Myocyte (in vitro differentiated cells): ENCODE measurements around the gene OR2T4. TPM values are rescaled to one million over a fixed set of nuclear protein-coding genes. Genes with fewer than 3 reads are reported as not detected.

Source experiments
- total RNA-seq: library from RNA; depleted of rRNA; stranded (reverse); fragments of >200 nt; gene quantifications from 2 replicates; pipeline ENCODE4 v1.2.3, GENCODE V29; 2014

The OR2T4 gene
- total RNA-seq, 1 donor from 2014 or later: not detected

Other genes starting within 250 kb of the OR2T4 start
- not detected in 2 replicates for gene OR2M5, start 216.5 kb upstream of the OR2T4 start, total RNA-seq
- not detected in 2 replicates for gene OR2M2, start 186.8 kb upstream of the OR2T4 start, total RNA-seq
- gene OR2M3, start 164.4 kb upstream of the OR2T4 start, total RNA-seq: not detected in 2 replicates
- not detected in 2 replicates for gene OR2M4, start 130.2 kb upstream of the OR2T4 start, total RNA-seq
- gene OR2T33, start 83.7 kb upstream of the OR2T4 start, total RNA-seq: not detected in 2 replicates
- gene OR2T12, start 58.2 kb upstream of the OR2T4 start, total RNA-seq: not detected in 2 replicates
- gene OR2M7, start 37.1 kb upstream of the OR2T4 start, total RNA-seq: not detected in 2 replicates
- not detected in 2 replicates for gene OR14C36, start 12.9 kb upstream of the OR2T4 start, total RNA-seq
- not detected in 2 replicates for gene OR2T6, start 14.1 kb downstream of the OR2T4 start, total RNA-seq
- gene OR2T1, start 41.4 kb downstream of the OR2T4 start, total RNA-seq: not detected in 2 replicates
- gene OR2T2, start 84.0 kb downstream of the OR2T4 start, total RNA-seq: not detected in 2 replicates
- gene OR2T3, start 111.7 kb downstream of the OR2T4 start, total RNA-seq: not detected in 2 replicates
- not detected in 2 replicates for gene OR2T5, start 126.9 kb downstream of the OR2T4 start, total RNA-seq
- gene OR2G6, start 146.4 kb downstream of the OR2T4 start, total RNA-seq: not detected in 2 replicates
- gene OR2T29, start 201.1 kb downstream of the OR2T4 start, total RNA-seq: not detected in 2 replicates
- not detected in 2 replicates for gene OR2T34, start 213.1 kb downstream of the OR2T4 start, total RNA-seq
- gene OR2T10, start 236.0 kb downstream of the OR2T4 start, total RNA-seq: not detected in 2 replicates